Measurements from ENCODE around the gene CDC20B. TPM values are rescaled to one million over a fixed set of nuclear protein-coding genes. Genes with fewer than 3 reads are reported as not detected.

The CDC20B gene
- total and polyA plus RNA-seq, 2 experiments from 2014 or later = not detected

DNA sequence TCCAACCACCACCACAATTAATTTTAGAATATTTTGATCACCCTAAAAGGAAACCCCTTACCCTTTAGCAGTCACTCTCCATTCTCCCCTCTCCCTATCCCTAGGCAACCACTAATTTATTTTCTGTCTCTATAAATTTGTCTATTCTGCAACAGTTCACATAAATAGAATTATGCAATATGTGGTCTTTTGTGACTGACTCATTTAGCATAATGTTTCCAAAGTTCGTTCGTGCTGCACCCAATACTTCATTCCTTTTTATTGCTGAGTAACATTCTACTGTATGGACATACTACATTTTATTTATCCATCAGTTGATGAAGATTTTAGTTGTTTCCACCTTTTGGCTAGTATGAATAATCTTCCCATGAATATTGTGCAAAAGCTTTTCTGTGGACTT lies 18.2 kb upstream of the CDC20B start (continued):
- TF ChIP-seq, protein P1, sequence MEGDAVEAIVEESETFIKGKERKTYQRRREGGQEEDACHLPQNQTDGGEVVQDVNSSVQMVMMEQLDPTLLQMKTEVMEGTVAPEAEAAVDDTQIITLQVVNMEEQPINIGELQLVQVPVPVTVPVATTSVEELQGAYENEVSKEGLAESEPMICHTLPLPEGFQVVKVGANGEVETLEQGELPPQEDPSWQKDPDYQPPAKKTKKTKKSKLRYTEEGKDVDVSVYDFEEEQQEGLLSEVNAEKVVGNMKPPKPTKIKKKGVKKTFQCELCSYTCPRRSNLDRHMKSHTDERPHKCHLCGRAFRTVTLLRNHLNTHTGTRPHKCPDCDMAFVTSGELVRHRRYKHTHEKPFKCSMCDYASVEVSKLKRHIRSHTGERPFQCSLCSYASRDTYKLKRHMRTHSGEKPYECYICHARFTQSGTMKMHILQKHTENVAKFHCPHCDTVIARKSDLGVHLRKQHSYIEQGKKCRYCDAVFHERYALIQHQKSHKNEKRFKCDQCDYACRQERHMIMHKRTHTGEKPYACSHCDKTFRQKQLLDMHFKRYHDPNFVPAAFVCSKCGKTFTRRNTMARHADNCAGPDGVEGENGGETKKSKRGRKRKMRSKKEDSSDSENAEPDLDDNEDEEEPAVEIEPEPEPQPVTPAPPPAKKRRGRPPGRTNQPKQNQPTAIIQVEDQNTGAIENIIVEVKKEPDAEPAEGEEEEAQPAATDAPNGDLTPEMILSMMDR (conservative IDR thresholded peaks at IDR 0.05; ENCODE audit: low read depth in 2 of 2) = no peak
- no peak for TF ChIP-seq ZNF331 (CRISPR knock-in tag; IDR thresholded peaks at IDR 0.05; ENCODE audit: low read depth)
- TF ChIP-seq CREB1 (CRISPR knock-in tag; IDR thresholded peaks at IDR 0.05; ENCODE audit: low read depth) = no peak
- no peak for TF ChIP-seq ZNF114 (CRISPR knock-in tag; IDR thresholded peaks at IDR 0.05)
- TF ChIP-seq EZH2 (IDR thresholded peaks at IDR 0.05; ENCODE audit: low read depth, unreplicated experiment) = no peak
- TF ChIP-seq POLR2AphosphoS5 (IDR thresholded peaks at IDR 0.05; ENCODE audit: low read depth) = no peak
- TF ChIP-seq NANOG (IDR thresholded peaks at IDR 0.05; ENCODE audit: borderline replicate concordance) = no peak

- H3K4me2 ChIP-seq = no peak overlapping the region
- H3K9me2 ChIP-seq (ENCODE audit: insufficient read depth) = no peaks in the 10 kb centered on the region
- Mint-ChIP-seq H3K9me3 (no peaks in the 10 kb centered on the region), H3K27me3 (ENCODE audit: insufficient read depth, low read depth, poor library complexity) (peaks cover 9% of the 10 kb centered on the region), H3K4me3 (no peak overlapping the region), H3K36me3 (ENCODE audit: low read depth) (no peaks in the 10 kb centered on the region), H3K4me1 (no peaks in the 10 kb centered on the region; the same call in 2 of the 3 replicates), H3K27ac (no peak overlapping the region)
- no peaks in the 10 kb centered on the region for H3K36me3 ChIP-seq (ENCODE audit: insufficient read depth)
- no peaks in the 10 kb centered on the region for H3F3A ChIP-seq (replicated peaks; ENCODE audit: low read depth)
- ATAC-seq = no peak
- no peaks in the 10 kb centered on the region for H3K79me2 ChIP-seq (replicated peaks; ENCODE audit: insufficient read depth)
- peaks cover 20% of the 10 kb centered on the region for H3K27me3 ChIP-seq (ENCODE audit: insufficient read depth)
- no peaks in the 10 kb centered on the region for H3K4me1 ChIP-seq (ENCODE audit: insufficient read depth)
- H3K4me3 ChIP-seq = no peak overlapping the region
- H3K27ac ChIP-seq (ENCODE audit: low read depth) = no peak overlapping the region
- no peak for DNase-seq (ENCODE audit: low spot score)
- no peak overlapping the region; the same call in 1 of the 2 replicates for H2AFZ ChIP-seq
- no peaks in the 10 kb centered on the region for H4K20me1 ChIP-seq (replicated peaks; ENCODE audit: insufficient read depth)
- TF ChIP-seq NANOG (IDR thresholded peaks at IDR 0.05; ENCODE audit: borderline replicate concordance) (no peak), CREB1 (CRISPR knock-in tag; IDR thresholded peaks at IDR 0.05; ENCODE audit: low read depth) (no peak), ZNF331 (CRISPR knock-in tag; IDR thresholded peaks at IDR 0.05; ENCODE audit: low read depth) (no peak), STAT1 (IDR thresholded peaks at IDR 0.05; ENCODE audit: unreplicated experiment) (no peak), EZH2 (IDR thresholded peaks at IDR 0.05; ENCODE audit: low read depth, unreplicated experiment) (no peak), EZH2phosphoT487 (IDR thresholded peaks at IDR 0.05; ENCODE audit: unreplicated experiment) (no peak)
- TF ChIP-seq, protein P1 (conservative IDR thresholded peaks at IDR 0.05; ENCODE audit: low read depth in 2 of 2) = no peak
- TF ChIP-seq, protein P2, sequence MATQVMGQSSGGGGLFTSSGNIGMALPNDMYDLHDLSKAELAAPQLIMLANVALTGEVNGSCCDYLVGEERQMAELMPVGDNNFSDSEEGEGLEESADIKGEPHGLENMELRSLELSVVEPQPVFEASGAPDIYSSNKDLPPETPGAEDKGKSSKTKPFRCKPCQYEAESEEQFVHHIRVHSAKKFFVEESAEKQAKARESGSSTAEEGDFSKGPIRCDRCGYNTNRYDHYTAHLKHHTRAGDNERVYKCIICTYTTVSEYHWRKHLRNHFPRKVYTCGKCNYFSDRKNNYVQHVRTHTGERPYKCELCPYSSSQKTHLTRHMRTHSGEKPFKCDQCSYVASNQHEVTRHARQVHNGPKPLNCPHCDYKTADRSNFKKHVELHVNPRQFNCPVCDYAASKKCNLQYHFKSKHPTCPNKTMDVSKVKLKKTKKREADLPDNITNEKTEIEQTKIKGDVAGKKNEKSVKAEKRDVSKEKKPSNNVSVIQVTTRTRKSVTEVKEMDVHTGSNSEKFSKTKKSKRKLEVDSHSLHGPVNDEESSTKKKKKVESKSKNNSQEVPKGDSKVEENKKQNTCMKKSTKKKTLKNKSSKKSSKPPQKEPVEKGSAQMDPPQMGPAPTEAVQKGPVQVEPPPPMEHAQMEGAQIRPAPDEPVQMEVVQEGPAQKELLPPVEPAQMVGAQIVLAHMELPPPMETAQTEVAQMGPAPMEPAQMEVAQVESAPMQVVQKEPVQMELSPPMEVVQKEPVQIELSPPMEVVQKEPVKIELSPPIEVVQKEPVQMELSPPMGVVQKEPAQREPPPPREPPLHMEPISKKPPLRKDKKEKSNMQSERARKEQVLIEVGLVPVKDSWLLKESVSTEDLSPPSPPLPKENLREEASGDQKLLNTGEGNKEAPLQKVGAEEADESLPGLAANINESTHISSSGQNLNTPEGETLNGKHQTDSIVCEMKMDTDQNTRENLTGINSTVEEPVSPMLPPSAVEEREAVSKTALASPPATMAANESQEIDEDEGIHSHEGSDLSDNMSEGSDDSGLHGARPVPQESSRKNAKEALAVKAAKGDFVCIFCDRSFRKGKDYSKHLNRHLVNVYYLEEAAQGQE (IDR thresholded peaks at IDR 0.05; ENCODE audit: unreplicated experiment) = no peak
- TF ChIP-seq, protein P3, sequence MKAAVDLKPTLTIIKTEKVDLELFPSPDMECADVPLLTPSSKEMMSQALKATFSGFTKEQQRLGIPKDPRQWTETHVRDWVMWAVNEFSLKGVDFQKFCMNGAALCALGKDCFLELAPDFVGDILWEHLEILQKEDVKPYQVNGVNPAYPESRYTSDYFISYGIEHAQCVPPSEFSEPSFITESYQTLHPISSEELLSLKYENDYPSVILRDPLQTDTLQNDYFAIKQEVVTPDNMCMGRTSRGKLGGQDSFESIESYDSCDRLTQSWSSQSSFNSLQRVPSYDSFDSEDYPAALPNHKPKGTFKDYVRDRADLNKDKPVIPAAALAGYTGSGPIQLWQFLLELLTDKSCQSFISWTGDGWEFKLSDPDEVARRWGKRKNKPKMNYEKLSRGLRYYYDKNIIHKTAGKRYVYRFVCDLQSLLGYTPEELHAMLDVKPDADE (IDR thresholded peaks at IDR 0.05) = no peak
These were observed 15.9 kb upstream of the CDC20B start for GRCh38 chr5:55188656-55189540.
